ENCODE measurements around the gene IFNG.

IFNG gene

DNA sequence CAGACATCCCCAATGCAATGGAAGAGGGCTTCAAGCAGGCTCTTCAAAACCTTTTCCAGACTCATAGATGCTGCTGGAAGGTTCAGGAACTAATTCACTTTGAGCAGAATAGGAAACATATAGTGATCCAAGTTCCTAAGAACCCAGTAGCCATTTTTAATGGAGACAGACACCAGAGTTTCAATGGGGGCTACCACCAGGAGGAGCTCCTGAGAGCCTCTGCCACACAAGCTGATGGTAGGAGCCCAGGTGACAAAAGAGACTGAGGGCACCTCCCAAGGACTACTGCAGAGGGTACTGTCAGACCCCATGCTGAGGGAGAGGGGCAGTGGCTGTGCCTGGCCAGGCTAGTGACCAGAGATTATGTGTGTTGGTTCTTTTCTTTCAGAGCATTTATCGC, 45.9 kb downstream of the IFNG start:
- Histone ChIP-seq H3K9ac (ENCODE audit: low read depth, low read length) (no peak overlapping the region), H3K4me3 (ENCODE audit: low read length) (no peak overlapping the region), H3K9me3 (ENCODE audit: insufficient read depth, low read depth, low read length) (no peaks in the 10 kb centered on the region), H3K36me3 (ENCODE audit: insufficient read depth, low read length) (no peaks in the 10 kb centered on the region), H3K4me1 (ENCODE audit: insufficient read depth, low read length) (peaks cover 5% of the 10 kb centered on the region; the same call in 1 of the 2 replicates), H3K27me3 (ENCODE audit: insufficient read depth, low read length) (no peaks in the 10 kb centered on the region), H3K27ac (ENCODE audit: low read depth, low read length) (no peak overlapping the region)
- WGBS, result no CpG with 5 or more reads among the region's 1 CpG

- Histone ChIP-seq H3K9ac (ENCODE audit: low read depth, low read length) (no peak overlapping the region), H3K36me3 (ENCODE audit: insufficient read depth, low read length) (no peaks in the 10 kb centered on the region), H3K4me1 (ENCODE audit: insufficient read depth, low read length) (no peaks in the 10 kb centered on the region), H3K27ac (ENCODE audit: low read depth, low read length) (no peak overlapping the region), H3K9me3 (ENCODE audit: insufficient read depth, low read depth, low read length) (no peaks in the 10 kb centered on the region), H3K4me3 (ENCODE audit: low read length) (no peak overlapping the region), H3K27me3 (ENCODE audit: insufficient read depth, low read length) (no peaks in the 10 kb centered on the region)
Measured at GRCh38 chr12:68111995-68112394, 47.5 kb downstream of the IFNG start.

DNA sequence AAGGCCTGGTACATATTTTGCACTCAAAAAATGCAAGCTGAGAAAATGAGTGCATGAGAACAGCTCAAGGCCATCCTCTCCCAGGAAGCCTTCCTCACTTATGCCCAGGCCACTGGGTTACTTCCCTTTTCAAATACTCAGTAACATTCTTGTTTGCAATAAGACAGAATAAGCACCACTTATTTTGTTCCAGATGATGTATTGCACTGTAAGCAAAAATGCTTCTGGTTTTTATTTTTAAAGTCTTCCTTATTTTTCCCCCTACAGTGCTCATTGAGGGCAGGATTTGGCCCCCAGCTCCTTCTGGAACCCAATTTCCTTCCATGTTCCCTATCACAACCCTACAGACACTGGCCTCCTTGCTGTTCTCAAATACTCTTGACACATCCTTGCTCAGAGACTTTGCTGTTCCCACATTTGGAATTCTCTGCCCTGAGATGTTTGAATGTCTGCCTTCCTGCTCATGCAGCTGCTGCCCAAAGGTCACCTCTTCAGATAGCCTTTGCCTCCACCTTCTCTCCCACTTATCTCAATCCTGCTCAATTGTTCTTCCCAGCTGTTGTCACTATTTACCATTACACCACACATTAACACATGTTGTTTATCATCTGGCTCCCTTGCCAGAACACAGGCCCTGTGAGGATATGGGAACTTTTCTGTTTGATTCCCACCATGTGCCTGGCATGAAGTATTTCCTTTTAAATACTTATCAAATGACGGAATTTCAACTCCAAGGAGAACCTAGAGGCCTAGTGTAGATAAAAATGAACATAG, 49.9 kb downstream of the IFNG start:
- no peak overlapping the region for H3K9ac ChIP-seq (ENCODE audit: low read depth, low read length)
- H3K27ac ChIP-seq (ENCODE audit: low read depth, low read length), result no peak overlapping the region
- no peak overlapping the region for H3K4me3 ChIP-seq (ENCODE audit: low read length)
- H3K4me1 ChIP-seq (ENCODE audit: insufficient read depth, low read length), result no peaks in the 10 kb centered on the region
- no peaks in the 10 kb centered on the region for H3K36me3 ChIP-seq (ENCODE audit: insufficient read depth, low read length)
- WGBS, result 57% methylated on average over 1 of the region's 1 CpG
- H3K27me3 ChIP-seq (ENCODE audit: insufficient read depth, low read length), result no peaks in the 10 kb centered on the region
- no peaks in the 10 kb centered on the region for H3K9me3 ChIP-seq (ENCODE audit: insufficient read depth, low read depth, low read length)

- H3K27ac ChIP-seq (ENCODE audit: low read depth, low read length), result no peak overlapping the region
- H3K9ac ChIP-seq (ENCODE audit: low read depth, low read length), result no peak overlapping the region
- no peaks in the 10 kb centered on the region for H3K9me3 ChIP-seq (ENCODE audit: insufficient read depth, low read depth, low read length)
- no peaks in the 10 kb centered on the region for H3K36me3 ChIP-seq (ENCODE audit: insufficient read depth, low read length)
- H3K27me3 ChIP-seq (ENCODE audit: insufficient read depth, low read length), result no peaks in the 10 kb centered on the region
- no peaks in the 10 kb centered on the region for H3K4me1 ChIP-seq (ENCODE audit: insufficient read depth, low read length)
- no peak overlapping the region for H3K4me3 ChIP-seq (ENCODE audit: low read length)
Measured at GRCh38 chr12:68109001-68109400, 50.5 kb downstream of the IFNG start.

GRCh38 chr12:68106660-68107059, 52.9 kb downstream of the IFNG start:
- no peak overlapping the region for H3K9ac ChIP-seq (ENCODE audit: low read depth, low read length)
- WGBS, result no CpG with 5 or more reads among the region's 1 CpG
- no peak overlapping the region for H3K4me3 ChIP-seq (ENCODE audit: low read length)
- no peaks in the 10 kb centered on the region for H3K27me3 ChIP-seq (ENCODE audit: insufficient read depth, low read length)
- H3K9me3 ChIP-seq (ENCODE audit: insufficient read depth, low read depth, low read length), result no peaks in the 10 kb centered on the region
- no peaks in the 10 kb centered on the region for H3K36me3 ChIP-seq (ENCODE audit: insufficient read depth, low read length)
- no peaks in the 10 kb centered on the region for H3K4me1 ChIP-seq (ENCODE audit: insufficient read depth, low read length)
- no peak overlapping the region for H3K27ac ChIP-seq (ENCODE audit: low read depth, low read length)

DNA sequence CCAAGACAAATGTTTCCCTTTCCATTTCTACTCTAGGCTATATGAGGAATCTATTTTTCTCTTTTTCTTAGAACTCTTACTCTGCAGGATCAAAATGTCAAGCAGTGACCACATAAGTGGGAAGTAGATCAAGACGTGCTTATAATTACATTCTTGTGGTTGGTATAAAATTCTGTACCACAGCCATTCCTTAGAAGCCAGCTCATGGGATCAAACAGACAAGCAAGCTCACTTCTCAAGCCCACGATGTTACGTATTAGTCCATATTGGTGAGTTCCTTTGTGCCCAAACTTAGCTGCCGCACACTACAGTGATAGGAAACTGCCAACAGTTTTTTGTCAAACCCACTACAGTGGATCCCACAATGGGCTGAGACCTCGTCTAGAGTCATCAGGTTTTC, 53.4 kb downstream of the IFNG start:
- WGBS, result 73% methylated on average over 5 of the region's 5 CpGs
- H3K4me1 ChIP-seq (ENCODE audit: insufficient read depth, low read length), result no peaks in the 10 kb centered on the region
- H3K36me3 ChIP-seq (ENCODE audit: insufficient read depth, low read length), result no peaks in the 10 kb centered on the region
- no peak overlapping the region for H3K4me3 ChIP-seq (ENCODE audit: low read length)
- no peak overlapping the region for H3K27ac ChIP-seq (ENCODE audit: low read depth, low read length)
- H3K9me3 ChIP-seq (ENCODE audit: insufficient read depth, low read depth, low read length), result no peaks in the 10 kb centered on the region
- H3K9ac ChIP-seq (ENCODE audit: low read depth, low read length), result no peak overlapping the region
- no peaks in the 10 kb centered on the region for H3K27me3 ChIP-seq (ENCODE audit: insufficient read depth, low read length)
